Loucy (cell line): ENCODE measurements around the gene LCMT2.

Experiments used
- H2AFZ ChIP-seq: fragments of 200-600 bp; sonication (generic); 2 replicates; pipeline ENCODE4 v1.6.0; 2016; ENCODE audit warnings: antibody characterized with exemption, mild to moderate bottlenecking, low read length, moderate library complexity
- H3F3A ChIP-seq: fragments of 200-600 bp; 2 replicates; pipeline ENCODE4 v1.6.0; 2016; ENCODE audit warnings: antibody characterized with exemption, low read depth, mild to moderate bottlenecking
- H3K27me3 ChIP-seq: fragments of 200-600 bp; sonication (generic); 2 replicates; pipeline ENCODE4 v1.6.1; 2014; ENCODE audit warnings: low read length, mild to moderate bottlenecking; ENCODE audit not compliant: insufficient read depth, poor library complexity, severe bottlenecking
- H3K36me3 ChIP-seq: fragments of 200-600 bp; sonication (generic); 2 replicates; pipeline ENCODE4 v1.6.1; 2016; ENCODE audit warnings: low read length; ENCODE audit not compliant: insufficient read depth
- H3K4me1 ChIP-seq: fragments of 200-600 bp; sonication (generic); 2 replicates; pipeline ENCODE4 v1.5.1; 2014; ENCODE audit warnings: low read length, mild to moderate bottlenecking; ENCODE audit not compliant: insufficient read depth, poor library complexity, severe bottlenecking
- H3K4me2 ChIP-seq: fragments of 200-600 bp; sonication (generic); 2 replicates; pipeline ENCODE4 v1.6.0; 2014; ENCODE audit warnings: antibody characterized with exemption, low read length, low read depth, mild to moderate bottlenecking; ENCODE audit not compliant: poor library complexity, severe bottlenecking
- H3K4me3 ChIP-seq: fragments of 200-600 bp; sonication (generic); 2 replicates; pipeline ENCODE4 v1.5.1; 2014; ENCODE audit warnings: low read length, mild to moderate bottlenecking, mixed read lengths; ENCODE audit not compliant: poor library complexity, severe bottlenecking
- H3K79me2 ChIP-seq: fragments of 200-600 bp; sonication (generic); 2 replicates; pipeline ENCODE4 v1.6.1; 2014; ENCODE audit warnings: low read length; ENCODE audit not compliant: insufficient read depth
- H3K9ac ChIP-seq: fragments of 200-600 bp; sonication (generic); 2 replicates; pipeline ENCODE4 v1.6.0; 2014; ENCODE audit warnings: mild to moderate bottlenecking, low read depth, low read length, moderate library complexity; ENCODE audit not compliant: poor library complexity, severe bottlenecking
- H3K9me2 ChIP-seq: fragments of 200-600 bp; sonication (generic); replicated peaks from 2 replicates; pipeline ENCODE4 v1.6.1; 2016; ENCODE audit warnings: low read depth, low read length, mixed read lengths
- H3K9me3 ChIP-seq: fragments of 200-600 bp; sonication (generic); 2 replicates; pipeline ENCODE4 v1.6.1; 2014; ENCODE audit warnings: mild to moderate bottlenecking, antibody characterized with exemption, low read length, low read depth; ENCODE audit not compliant: insufficient read depth
- H4K20me1 ChIP-seq: fragments of 200-600 bp; sonication (generic); 2 replicates; pipeline ENCODE4 v1.6.0; 2014; ENCODE audit warnings: antibody characterized with exemption, low read length, mild to moderate bottlenecking; ENCODE audit not compliant: insufficient read depth, poor library complexity, severe bottlenecking
- CTCF ChIP-seq: fragments of 200-600 bp; sonication (generic); conservative IDR thresholded peaks from 2 replicates; pipeline ENCODE4 v1.5.1; 2014; ENCODE audit warnings: mild to moderate bottlenecking, antibody characterized with exemption, low read length
- EZH2phosphoT487 ChIP-seq: fragments of 200-600 bp; IDR thresholded peaks from 2 replicates; pipeline ENCODE4 v1.6.1; 2018; ENCODE audit warnings: antibody characterized with exemption, mild to moderate bottlenecking, moderate library complexity, borderline replicate concordance

LCMT2 gene

GRCh38 chr15:43278869-43279268 is 51.5 kb downstream of the LCMT2 start:
- H3K4me3 ChIP-seq, result no peak overlapping the region
- H3K27me3 ChIP-seq, result no peaks in the 10 kb centered on the region

GRCh38 chr15:43277901-43278300 is 52.5 kb downstream of the LCMT2 start:
- Histone ChIP-seq H4K20me1 (no peaks in the 10 kb centered on the region), H3K9ac (no peak overlapping the region), H2AFZ (no peak overlapping the region), H3K27me3 (no peaks in the 10 kb centered on the region), H3K79me2 (no peaks in the 10 kb centered on the region), H3F3A (no peaks in the 10 kb centered on the region), H3K4me3 (no peak overlapping the region), H3K4me1 (peaks cover 4% of the 10 kb centered on the region), H3K9me2 (no peaks in the 10 kb centered on the region), H3K9me3 (no peaks in the 10 kb centered on the region), H3K4me2 (no peak overlapping the region), H3K36me3 (no peaks in the 10 kb centered on the region)
- TF ChIP-seq CTCF, result no peak
- no peak for TF ChIP-seq EZH2phosphoT487

More at GRCh38 chr15:43278869-43279268, 51.5 kb downstream of the LCMT2 start:
- Histone ChIP-seq H3F3A (no peaks in the 10 kb centered on the region), H3K9ac (no peak overlapping the region), H2AFZ (no peak overlapping the region), H3K36me3 (no peaks in the 10 kb centered on the region), H3K9me3 (no peaks in the 10 kb centered on the region), H3K4me1 (peaks cover 6% of the 10 kb centered on the region), H4K20me1 (no peaks in the 10 kb centered on the region), H3K79me2 (no peaks in the 10 kb centered on the region), H3K9me2 (no peaks in the 10 kb centered on the region), H3K4me2 (no peak overlapping the region)
- no peak for TF ChIP-seq EZH2phosphoT487

- Histone ChIP-seq H4K20me1 (no peaks in the 10 kb centered on the region), H3K27me3 (no peaks in the 10 kb centered on the region), H3K4me3 (no peak overlapping the region), H2AFZ (no peak overlapping the region; the same call in 1 of the 2 replicates), H3K36me3 (no peaks in the 10 kb centered on the region), H3F3A (no peaks in the 10 kb centered on the region), H3K9me3 (0 out of 2 replicates have a peak, but pooled peaks cover 2% of the 10 kb centered on the region), H3K9ac (no peak overlapping the region), H3K4me1 (peaks cover 4% of the 10 kb centered on the region), H3K79me2 (no peaks in the 10 kb centered on the region), H3K9me2 (no peaks in the 10 kb centered on the region), H3K4me2 (no peak overlapping the region)
- TF ChIP-seq CTCF (no peak), EZH2phosphoT487 (no peak)
Observed at GRCh38 chr15:43277231-43277823, 53.0 kb downstream of the LCMT2 start.
